ENCODE results near the gene ABCA9.

GRCh38 chr17:69043098-69043734 lies 17.5 kb downstream of the ABCA9 start:
- TF ChIP-seq CTCF (IDR thresholded peaks at IDR 0.05): no peak
- TF ChIP-seq TCF7L2 (IDR thresholded peaks at IDR 0.05; ENCODE audit: low read depth, low read length): no peak
